BLaER1 (cell line): ENCODE results near the gene ZPBP.

Experiments
- H3K27ac ChIP-seq: shearing (Covaris generic); formaldehyde crosslinking; 2 replicates; pipeline ENCODE4 v1.8.1; 2022
- H3K27me3 ChIP-seq: shearing (Covaris generic); formaldehyde crosslinking; 2 replicates; pipeline ENCODE4 v1.8.1; 2022
- H3K36me3 ChIP-seq: shearing (Covaris generic); formaldehyde crosslinking; 2 replicates; pipeline ENCODE4 v1.8.1; 2022
- H3K4me1 ChIP-seq: shearing (Covaris generic); formaldehyde crosslinking; 2 replicates; pipeline ENCODE4 v1.8.1; 2022
- H3K4me2 ChIP-seq: shearing (Covaris generic); formaldehyde crosslinking; 2 replicates; pipeline ENCODE4 v1.8.1; 2022
- H3K4me3 ChIP-seq: shearing (Covaris generic); formaldehyde crosslinking; 2 replicates; pipeline ENCODE4 v1.8.1; 2022
- H3K9ac ChIP-seq: shearing (Covaris generic); formaldehyde crosslinking; 2 replicates; pipeline ENCODE4 v1.8.1; 2022
- H3K9me3 ChIP-seq: shearing (Covaris generic); formaldehyde crosslinking; 2 replicates; pipeline ENCODE4 v1.8.1; 2022
- H4K20me1 ChIP-seq: shearing (Covaris generic); formaldehyde crosslinking; 2 replicates; pipeline ENCODE4 v1.8.1; 2022
- Cebpa-rat ChIP-seq: shearing (Covaris generic); IDR thresholded peaks from 2 replicates; pipeline ENCODE4 v1.8.1; 2022

The ZPBP gene

GRCh38 chr7:49937608-49938007 lies 155.4 kb downstream of the ZPBP start:
- TF ChIP-seq Cebpa-rat, result no peak
- H3K4me2 ChIP-seq, result no peak overlapping the region
- H3K9me3 ChIP-seq, result peaks cover 6% of the 10 kb centered on the region
- no peak overlapping the region for H3K27ac ChIP-seq
- H3K4me1 ChIP-seq, result no peaks in the 10 kb centered on the region
- H4K20me1 ChIP-seq, result no peaks in the 10 kb centered on the region
- H3K36me3 ChIP-seq, result no peaks in the 10 kb centered on the region
- no peak overlapping the region for H3K4me3 ChIP-seq
- no peaks in the 10 kb centered on the region for H3K27me3 ChIP-seq
- H3K9ac ChIP-seq, result no peak overlapping the region

DNA sequence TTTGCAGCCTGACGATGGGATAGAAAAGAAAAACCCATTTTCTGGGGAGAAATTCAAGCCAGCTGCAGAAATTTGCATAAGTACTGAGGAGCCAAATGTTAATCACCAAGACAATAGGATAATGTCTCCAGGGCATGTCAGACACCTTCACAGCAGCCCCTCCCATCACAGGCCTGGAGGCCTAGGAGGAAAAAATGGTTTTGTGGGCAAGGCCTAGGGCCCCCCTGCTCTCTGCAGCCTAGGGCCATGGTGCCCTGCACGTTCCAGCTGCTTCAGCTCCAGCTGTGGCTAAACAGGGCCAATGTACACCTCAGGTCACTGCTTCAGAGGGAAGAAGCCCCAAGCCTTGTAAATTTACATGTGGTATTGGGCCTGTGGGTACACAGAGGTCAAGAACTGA lies 161.4 kb downstream of the ZPBP start:
- H3K4me2 ChIP-seq, result no peak overlapping the region
- H3K9ac ChIP-seq, result no peak overlapping the region
- H3K27me3 ChIP-seq, result no peaks in the 10 kb centered on the region
- peaks cover 24% of the 10 kb centered on the region for H3K9me3 ChIP-seq
- no peaks in the 10 kb centered on the region for H4K20me1 ChIP-seq
- TF ChIP-seq Cebpa-rat, result no peak
- H3K4me1 ChIP-seq, result peaks cover 7% of the 10 kb centered on the region
- H3K36me3 ChIP-seq, result no peaks in the 10 kb centered on the region
- no peak overlapping the region for H3K27ac ChIP-seq
- no peak overlapping the region for H3K4me3 ChIP-seq

DNA sequence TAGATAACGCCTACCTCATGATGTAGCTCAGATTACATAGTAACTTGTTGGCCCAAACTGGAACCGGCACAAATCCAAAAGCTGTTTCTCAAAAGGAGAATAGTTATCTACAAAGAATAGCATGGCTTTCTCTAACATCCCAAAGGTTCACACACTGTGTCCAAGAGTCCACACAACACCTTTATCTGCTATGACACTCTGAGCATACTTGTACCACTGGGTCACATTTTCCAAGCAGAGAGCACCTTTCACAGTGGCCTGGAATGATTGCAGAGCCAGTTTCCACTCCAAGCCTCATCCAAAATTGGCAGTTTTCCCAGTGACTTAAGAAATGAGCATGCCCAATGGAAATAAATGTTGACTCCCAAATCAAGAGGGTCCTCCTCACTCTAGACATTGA lies 164.3 kb downstream of the ZPBP start:
- no peak overlapping the region for H3K9ac ChIP-seq
- no peaks in the 10 kb centered on the region for H4K20me1 ChIP-seq
- H3K27me3 ChIP-seq, result no peaks in the 10 kb centered on the region
- peaks cover 7% of the 10 kb centered on the region for H3K4me1 ChIP-seq
- TF ChIP-seq Cebpa-rat, result no peak
- peak overlapping the region; percentile 33; the same call in 1 of the 2 replicates for H3K4me2 ChIP-seq
- peaks cover 24% of the 10 kb centered on the region for H3K9me3 ChIP-seq
- no peaks in the 10 kb centered on the region for H3K36me3 ChIP-seq
- no peak overlapping the region for H3K4me3 ChIP-seq
- no peak overlapping the region for H3K27ac ChIP-seq

DNA sequence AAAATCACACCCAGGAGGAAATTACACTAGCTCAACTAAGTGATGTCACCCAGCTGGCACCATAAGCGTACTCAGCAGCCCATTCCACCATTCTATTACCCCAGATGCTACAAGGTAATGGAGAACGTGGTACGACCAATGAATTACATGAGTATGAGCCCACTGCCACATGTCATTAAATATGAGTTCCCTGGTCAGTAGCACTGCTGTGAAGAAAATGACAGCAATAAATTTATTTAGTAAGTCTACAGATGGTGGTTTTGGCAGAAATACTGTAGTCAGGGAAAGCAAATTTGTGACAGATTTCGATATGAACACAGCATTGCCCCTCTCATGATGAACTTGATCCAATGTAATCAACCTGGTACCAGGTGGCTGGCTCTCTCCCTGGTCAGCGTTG lies 165.4 kb downstream of the ZPBP start:
- no peak overlapping the region for H3K9ac ChIP-seq
- peaks cover 7% of the 10 kb centered on the region for H3K4me1 ChIP-seq
- no peaks in the 10 kb centered on the region for H3K36me3 ChIP-seq
- no peak overlapping the region for H3K4me2 ChIP-seq
- H3K4me3 ChIP-seq, result no peak overlapping the region
- H3K27ac ChIP-seq, result no peak overlapping the region
- peaks cover 22% of the 10 kb centered on the region for H3K9me3 ChIP-seq
- no peaks in the 10 kb centered on the region for H4K20me1 ChIP-seq
- no peak for TF ChIP-seq Cebpa-rat
- no peaks in the 10 kb centered on the region for H3K27me3 ChIP-seq

GRCh38 chr7:49926720-49927119 lies 166.3 kb downstream of the ZPBP start:
- Histone ChIP-seq H4K20me1 (no peaks in the 10 kb centered on the region), H3K27ac (no peak overlapping the region), H3K4me1 (peaks cover 7% of the 10 kb centered on the region), H3K36me3 (no peaks in the 10 kb centered on the region), H3K27me3 (no peaks in the 10 kb centered on the region), H3K4me2 (no peak overlapping the region), H3K9ac (no peak overlapping the region), H3K9me3 (peaks cover 12% of the 10 kb centered on the region), H3K4me3 (no peak overlapping the region)
- no peak for TF ChIP-seq Cebpa-rat

- Histone ChIP-seq H3K36me3 (no peaks in the 10 kb centered on the region), H3K4me2 (no peak overlapping the region), H4K20me1 (no peaks in the 10 kb centered on the region), H3K9ac (no peak overlapping the region), H3K4me1 (no peaks in the 10 kb centered on the region), H3K27ac (no peak overlapping the region), H3K27me3 (no peaks in the 10 kb centered on the region), H3K9me3 (no peaks in the 10 kb centered on the region), H3K4me3 (no peak overlapping the region)
- TF ChIP-seq Cebpa-rat, result no peak
These were observed 181.1 kb downstream of the ZPBP start for GRCh38 chr7:49911909-49912308.

DNA sequence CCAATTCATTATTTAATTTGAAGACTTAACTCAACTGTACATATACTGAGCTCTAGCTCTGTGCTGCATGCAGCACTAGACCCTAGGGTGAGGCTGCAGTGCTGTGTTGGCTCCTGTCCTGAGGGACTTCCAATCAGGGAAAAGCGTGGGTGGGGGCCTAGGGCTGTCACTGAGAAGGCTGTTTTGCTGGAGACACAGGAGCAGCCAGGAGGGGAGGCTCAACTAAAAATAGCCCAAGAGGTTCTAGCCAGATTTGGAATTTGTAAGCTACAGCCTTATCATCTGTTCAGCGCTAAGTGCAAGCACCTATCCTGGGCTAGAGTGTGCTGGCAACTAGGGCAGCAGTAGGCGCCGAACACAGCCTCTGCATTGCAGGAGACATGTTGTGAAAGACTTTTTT lies 198.5 kb downstream of the ZPBP start:
- no peak for TF ChIP-seq Cebpa-rat
- H4K20me1 ChIP-seq, result no peaks in the 10 kb centered on the region
- no peak overlapping the region for H3K9ac ChIP-seq
- no peaks in the 10 kb centered on the region for H3K36me3 ChIP-seq
- H3K4me3 ChIP-seq, result no peak overlapping the region
- no peak overlapping the region for H3K4me2 ChIP-seq
- H3K4me1 ChIP-seq, result no peaks in the 10 kb centered on the region
- no peaks in the 10 kb centered on the region for H3K27me3 ChIP-seq
- H3K9me3 ChIP-seq, result no peaks in the 10 kb centered on the region
- H3K27ac ChIP-seq, result no peak overlapping the region

DNA sequence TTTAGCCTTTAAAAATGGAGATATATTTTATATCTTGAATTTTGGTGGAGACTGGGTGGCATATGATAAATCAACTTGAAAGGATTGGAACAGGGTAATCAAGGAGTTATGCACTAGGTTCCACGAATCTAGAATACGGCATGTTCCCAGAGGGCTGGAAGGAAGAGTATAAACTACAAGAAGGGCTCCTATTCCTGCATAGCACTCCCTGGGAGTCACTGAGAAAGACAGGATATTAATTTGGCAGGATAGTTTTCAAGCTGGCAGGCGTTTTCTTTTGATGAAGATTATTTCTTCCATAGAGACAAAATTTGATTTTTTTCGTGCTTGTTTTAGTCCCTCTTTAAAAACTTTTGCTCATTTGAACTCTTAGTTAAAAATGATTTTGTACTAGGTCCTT lies 199.9 kb downstream of the ZPBP start:
- H4K20me1 ChIP-seq, result no peaks in the 10 kb centered on the region
- TF ChIP-seq Cebpa-rat, result no peak
- no peak overlapping the region for H3K9ac ChIP-seq
- H3K27me3 ChIP-seq, result no peaks in the 10 kb centered on the region
- no peaks in the 10 kb centered on the region for H3K4me1 ChIP-seq
- H3K36me3 ChIP-seq, result no peaks in the 10 kb centered on the region
- H3K27ac ChIP-seq, result no peak overlapping the region
- H3K4me2 ChIP-seq, result no peak overlapping the region
- H3K9me3 ChIP-seq, result no peaks in the 10 kb centered on the region
- no peak overlapping the region for H3K4me3 ChIP-seq

DNA sequence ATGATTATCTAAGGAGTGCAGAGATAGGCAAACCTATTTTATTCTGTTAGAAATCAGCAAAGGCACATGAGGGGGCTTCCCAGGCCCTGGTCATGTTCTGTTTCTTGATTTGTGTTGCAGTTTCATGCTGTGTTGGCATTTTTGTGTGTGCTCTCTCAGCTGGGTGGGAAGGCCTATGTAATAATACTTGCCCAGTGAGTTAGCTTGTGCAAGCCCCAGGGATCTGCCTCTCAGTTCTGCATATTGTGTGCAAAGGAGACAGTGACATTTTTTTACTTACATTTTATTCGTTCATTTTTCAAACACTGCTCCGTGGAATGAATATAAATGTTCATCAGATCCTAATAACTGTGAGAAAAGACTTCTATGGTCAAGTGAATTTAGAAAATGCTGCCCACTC lies 200.6 kb downstream of the ZPBP start:
- H3K4me2 ChIP-seq, result no peak overlapping the region
- H3K4me1 ChIP-seq, result no peaks in the 10 kb centered on the region
- H3K27me3 ChIP-seq, result no peaks in the 10 kb centered on the region
- H3K36me3 ChIP-seq, result no peaks in the 10 kb centered on the region
- H3K27ac ChIP-seq, result no peak overlapping the region
- H3K4me3 ChIP-seq, result no peak overlapping the region
- H3K9me3 ChIP-seq, result no peaks in the 10 kb centered on the region
- H3K9ac ChIP-seq, result no peak overlapping the region
- H4K20me1 ChIP-seq, result no peaks in the 10 kb centered on the region
- no peak for TF ChIP-seq Cebpa-rat
